Measurements from ENCODE around the gene PNCK.

Gene PNCK

GRCh38 chrX:153640736-153641575 is 32.7 kb downstream of the PNCK start:
- no peak for DNase-seq

GRCh38 chrX:153640045-153640686 is 33.4 kb downstream of the PNCK start:
- DNase-seq = no peak

- no peak for DNase-seq
Measured at GRCh38 chrX:153639177-153640044, 34.2 kb downstream of the PNCK start.

- DNase-seq = no peak
Measured at GRCh38 chrX:153638436-153639176, 35.0 kb downstream of the PNCK start.

- DNase-seq = no peak
Measured at GRCh38 chrX:153638041-153638371, 35.6 kb downstream of the PNCK start.

- DNase-seq = no peak
Measured at GRCh38 chrX:153637121-153638040, 36.2 kb downstream of the PNCK start.

- DNase-seq = no peak
Measured at GRCh38 chrX:153636716-153637115, 36.9 kb downstream of the PNCK start.

- no peak for DNase-seq
Measured at GRCh38 chrX:153635788-153636668, 37.6 kb downstream of the PNCK start.

GRCh38 chrX:153635388-153635787 is 38.2 kb downstream of the PNCK start:
- no peak for DNase-seq

- DNase-seq = no peak
Measured at GRCh38 chrX:153634832-153635231, 38.8 kb downstream of the PNCK start.

- no peak for DNase-seq
Measured at GRCh38 chrX:153634236-153634635, 39.4 kb downstream of the PNCK start.

- DNase-seq = no peak
Measured at GRCh38 chrX:153633607-153634180, 39.9 kb downstream of the PNCK start.

GRCh38 chrX:153633048-153633447 is 40.6 kb downstream of the PNCK start:
- DNase-seq = no peak

GRCh38 chrX:153632595-153632946 is 41.0 kb downstream of the PNCK start:
- no peak for DNase-seq

GRCh38 chrX:153631907-153632594 is 41.6 kb downstream of the PNCK start:
- no peak for DNase-seq

- no peak for DNase-seq
Measured at GRCh38 chrX:153631346-153631745, 42.3 kb downstream of the PNCK start.

GRCh38 chrX:153628665-153629064 is 44.9 kb downstream of the PNCK start:
- no peak for DNase-seq

- DNase-seq = no peak
Measured at GRCh38 chrX:153628129-153628528, 45.5 kb downstream of the PNCK start.

- no peak for DNase-seq
Measured at GRCh38 chrX:153627675-153628111, 45.9 kb downstream of the PNCK start.
